ENCODE measurements around the gene MSH5. TPM values are rescaled to one million over a fixed set of nuclear protein-coding genes. Genes with fewer than 3 reads are reported as not detected.

Gene MSH5
- total RNA-seq, 1 experiment from 2014 or later = 43.1 TPM

- H3K9me3 Mint-ChIP-seq = no peaks in the 10 kb centered on the region
- H3K27me3 Mint-ChIP-seq (ENCODE audit: low read depth) = no peaks in the 10 kb centered on the region; the same call in 1 of the 2 replicates
- ChIA-PET POLR2A (interaction anchor here (0.8 kb wide), 1 partner anchor 10 kb away, joined by 3 read pairs; no protein-coding TSS in a partner anchor), CTCF (interaction anchor here (0.5 to 1.3 kb wide), 4 partner anchors 10 to 74 kb away, joined by 3 to 6 read pairs (median 4); no protein-coding TSS in a partner anchor)
- no peak overlapping the region for H3K4me3 Mint-ChIP-seq
- H3K27ac Mint-ChIP-seq = 0 out of 2 replicates have a peak overlapping the region, but pooled peaks have one; percentile 7
- TF ChIP-seq TEAD4 (CRISPR knock-in tag; IDR thresholded peaks at IDR 0.05) (0 out of 2 replicates have a peak, but pooled peaks have one; percentile 22), ATF3 (CRISPR knock-in tag; conservative IDR thresholded peaks at IDR 0.05) (0 out of 2 replicates have a peak, but pooled peaks have one; percentile 21), FOXJ3 (CRISPR knock-in tag; IDR thresholded peaks at IDR 0.05; ENCODE audit: borderline replicate concordance) (no peak)
- ATAC-seq (no peak), DNase-seq (ENCODE audit: low spot score) (no peak)
- peaks cover 24% of the 10 kb centered on the region for H3K36me3 Mint-ChIP-seq
- peaks cover 23% of the 10 kb centered on the region for H3K4me1 Mint-ChIP-seq
These were observed 23.2 kb downstream of the MSH5 start for GRCh38 chr6:31762878-31763618.

GRCh38 chr6:31763619-31763940 is 23.8 kb downstream of the MSH5 start:
- POLR2A ChIA-PET = interaction anchor here (0.5 to 0.8 kb wide), 2 partner anchors 11 to 82 kb away, joined by 3 read pairs; partner anchors contain the start of gene LY6G5C
- CTCF ChIA-PET = interaction anchor here (0.8 to 1.3 kb wide), 3 partner anchors 10 to 74 kb away, joined by 3 to 6 read pairs (median 5); no protein-coding TSS in a partner anchor
- peaks cover 22% of the 10 kb centered on the region for H3K36me3 Mint-ChIP-seq
- no peaks in the 10 kb centered on the region for H3K9me3 Mint-ChIP-seq
- H3K27me3 Mint-ChIP-seq (ENCODE audit: low read depth) = no peaks in the 10 kb centered on the region; the same call in 1 of the 2 replicates
- DNase-seq (ENCODE audit: low spot score) (peak; percentile 33), ATAC-seq (peak; percentile 41)
- H3K27ac Mint-ChIP-seq = 0 out of 2 replicates have a peak overlapping the region, but pooled peaks have one; percentile 7
- H3K4me1 Mint-ChIP-seq = peaks cover 23% of the 10 kb centered on the region
- H3K4me3 Mint-ChIP-seq = no peak overlapping the region
- TF ChIP-seq ZNF263 (CRISPR knock-in tag; IDR thresholded peaks at IDR 0.05; ENCODE audit: low read depth) (no peak), SP1 (CRISPR knock-in tag; conservative IDR thresholded peaks at IDR 0.05) (no peak), ZNF396 (CRISPR knock-in tag; IDR thresholded peaks at IDR 0.05; ENCODE audit: borderline replicate concordance) (no peak), CREB1 (CRISPR knock-in tag; IDR thresholded peaks at IDR 0.05) (no peak), ATF6 (CRISPR knock-in tag; IDR thresholded peaks at IDR 0.05) (no peak), NFATC4 (CRISPR knock-in tag; IDR thresholded peaks at IDR 0.05) (no peak), GABPB1 (CRISPR knock-in tag; IDR thresholded peaks at IDR 0.05) (no peak), OVOL2 (CRISPR knock-in tag; IDR thresholded peaks at IDR 0.05; ENCODE audit: borderline replicate concordance) (no peak), SOX15 (CRISPR knock-in tag; IDR thresholded peaks at IDR 0.05) (no peak), E2F1 (CRISPR knock-in tag; IDR thresholded peaks at IDR 0.05) (no peak), CDX4 (CRISPR knock-in tag; IDR thresholded peaks at IDR 0.05; ENCODE audit: borderline replicate concordance) (no peak), AR (CRISPR knock-in tag; IDR thresholded peaks at IDR 0.05) (no peak), MLX (CRISPR knock-in tag; IDR thresholded peaks at IDR 0.05) (no peak), AFF4 (CRISPR knock-in tag; IDR thresholded peaks at IDR 0.05; ENCODE audit: borderline replicate concordance) (no peak), GTF2I (CRISPR knock-in tag; conservative IDR thresholded peaks at IDR 0.05) (no peak), TCF7 (CRISPR knock-in tag; IDR thresholded peaks at IDR 0.05; ENCODE audit: low read depth) (no peak), PREB (CRISPR knock-in tag; IDR thresholded peaks at IDR 0.05; ENCODE audit: borderline replicate concordance) (no peak)

Data from WTC11 (cell line).